HG02852 (cell line): ENCODE measurements around the gene TOR4A.
"Not testable (repeated sequence)": the region's sequence is repeated elsewhere in the genome, so short reads cannot be mapped to it uniquely, and the experiment has no call there.

Source experiments
- ATAC-seq: cut with Tn5 transposase; IDR thresholded peaks from one replicate; pipeline ENCODE4 v1.9.1; 2021; ENCODE audit warnings: mild to moderate bottlenecking, moderate library complexity; ENCODE audit not compliant: unreplicated experiment

The TOR4A gene

DNA sequence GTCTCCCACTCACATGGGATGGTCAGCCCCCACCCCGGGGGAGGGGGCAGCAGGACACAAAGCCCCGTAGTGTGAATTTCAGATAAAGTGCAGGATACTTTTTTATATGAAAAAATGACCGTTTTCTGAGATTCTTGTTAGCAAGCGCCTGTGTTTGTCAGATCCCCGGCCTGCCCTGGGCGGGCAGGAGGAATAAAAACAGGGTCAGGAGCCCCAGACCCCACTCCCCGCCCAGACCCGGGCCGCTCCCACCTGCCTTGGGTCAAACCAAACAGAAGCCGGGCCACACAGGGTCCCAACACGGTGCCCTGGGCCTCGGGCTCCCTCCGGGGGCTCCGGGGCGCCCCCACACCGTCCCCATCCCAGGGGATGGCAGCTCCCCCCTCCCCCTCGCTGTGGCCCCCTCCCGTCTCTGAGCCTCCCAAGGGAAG lies 38.1 kb downstream of the TOR4A start:
- ATAC-seq = no peak

- no peak for ATAC-seq
Measured at GRCh38 chr9:137316012-137316981, 38.8 kb downstream of the TOR4A start.

DNA sequence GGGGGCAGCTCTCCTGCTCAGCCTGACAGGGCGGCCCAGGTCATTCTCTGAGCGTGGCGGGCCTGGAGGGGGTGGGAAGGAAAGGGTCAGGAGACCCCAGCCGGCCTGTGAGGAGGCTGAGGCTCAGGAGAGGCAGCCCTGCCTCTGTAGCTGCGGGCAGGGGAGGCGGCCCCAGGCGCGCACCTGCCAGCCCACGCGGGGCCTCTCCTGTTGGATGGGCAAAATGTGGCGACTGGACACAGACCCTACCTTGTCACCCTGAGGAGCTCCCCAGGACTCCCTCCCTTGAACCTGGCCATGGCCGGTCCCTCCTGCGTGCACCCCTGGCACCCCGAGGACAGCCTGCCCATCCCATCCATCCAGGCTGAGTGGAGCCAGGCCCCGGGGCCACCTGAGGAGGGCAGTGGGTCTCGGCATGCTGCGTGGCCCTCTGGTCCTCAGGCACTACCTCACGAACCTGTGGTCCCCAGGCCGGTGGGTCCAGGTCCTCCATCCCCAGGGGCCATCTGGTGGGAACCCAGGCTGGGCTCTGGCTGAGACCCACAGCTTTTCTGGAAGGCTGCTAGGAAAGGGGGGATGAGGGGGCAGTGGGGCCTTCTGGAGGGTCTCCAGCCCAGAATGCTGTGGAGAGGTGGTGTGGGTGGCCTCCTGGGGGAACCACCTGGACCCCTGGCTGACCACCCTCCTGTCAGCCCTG lies 39.6 kb downstream of the TOR4A start:
- ATAC-seq = no peak

- no peak for ATAC-seq
Measured at GRCh38 chr9:137317718-137318511, 40.4 kb downstream of the TOR4A start.

DNA sequence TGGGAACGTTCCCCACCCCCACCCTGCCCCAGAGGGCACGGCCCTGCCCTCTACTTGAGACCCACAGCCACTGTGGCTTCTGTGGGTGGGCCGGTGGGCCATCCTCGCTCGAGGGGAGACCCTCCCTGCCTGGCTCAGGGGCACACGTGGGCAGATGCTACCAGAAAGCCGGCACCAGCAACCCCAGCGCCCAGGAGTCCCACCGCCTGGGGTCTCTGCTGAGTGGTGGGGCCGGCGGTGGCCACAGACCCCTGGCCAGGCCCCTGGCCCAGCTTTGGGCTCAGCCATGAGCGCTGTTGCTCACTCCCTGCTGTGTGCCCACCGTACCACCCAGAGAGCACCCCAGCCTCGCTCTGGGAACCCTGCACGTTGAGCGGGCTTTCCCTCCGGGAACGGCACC lies 41.1 kb downstream of the TOR4A start:
- no peak for ATAC-seq

DNA sequence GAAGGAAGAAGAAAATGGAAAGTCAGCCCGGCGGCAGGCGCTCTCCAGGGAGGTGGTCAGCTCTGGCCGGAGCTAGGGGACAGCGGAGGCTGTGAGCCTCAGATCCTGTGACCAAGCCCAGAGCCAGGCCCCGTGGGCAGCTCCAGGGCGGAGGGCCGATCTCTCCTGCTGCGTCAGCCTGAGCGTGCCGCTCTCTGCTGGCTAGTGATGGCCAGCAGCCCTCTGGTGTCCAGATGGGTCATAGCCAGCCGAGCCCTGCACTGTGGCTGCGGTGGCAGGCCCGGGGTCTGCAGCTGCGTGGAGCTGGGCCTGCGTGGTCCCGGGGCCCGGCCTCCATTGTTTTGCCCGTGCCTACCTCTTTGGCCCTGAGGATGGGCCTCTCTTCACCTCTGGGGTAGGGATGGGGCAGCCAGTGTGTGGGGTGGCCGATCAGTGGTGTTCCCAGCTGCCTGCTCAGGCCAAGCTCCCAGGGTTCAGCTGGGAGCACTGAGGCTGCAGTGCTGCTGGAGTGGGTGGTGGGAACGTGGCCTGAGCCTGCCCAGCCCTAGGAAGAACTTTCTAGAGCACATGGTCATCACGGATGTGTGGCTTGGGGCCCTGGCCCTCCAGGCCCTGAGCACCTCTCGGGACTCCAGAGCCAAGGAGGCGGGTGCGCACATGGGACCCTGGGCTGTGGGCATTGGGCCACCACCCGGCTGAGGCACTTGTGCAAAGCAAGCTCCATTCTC lies 41.6 kb downstream of the TOR4A start:
- ATAC-seq = no peak

GRCh38 chr9:137319739-137320551 lies 42.4 kb downstream of the TOR4A start:
- no peak for ATAC-seq

- ATAC-seq = no peak
Measured at GRCh38 chr9:137320555-137321384, 43.2 kb downstream of the TOR4A start.

GRCh38 chr9:137321726-137322361 lies 44.3 kb downstream of the TOR4A start:
- ATAC-seq = no peak

DNA sequence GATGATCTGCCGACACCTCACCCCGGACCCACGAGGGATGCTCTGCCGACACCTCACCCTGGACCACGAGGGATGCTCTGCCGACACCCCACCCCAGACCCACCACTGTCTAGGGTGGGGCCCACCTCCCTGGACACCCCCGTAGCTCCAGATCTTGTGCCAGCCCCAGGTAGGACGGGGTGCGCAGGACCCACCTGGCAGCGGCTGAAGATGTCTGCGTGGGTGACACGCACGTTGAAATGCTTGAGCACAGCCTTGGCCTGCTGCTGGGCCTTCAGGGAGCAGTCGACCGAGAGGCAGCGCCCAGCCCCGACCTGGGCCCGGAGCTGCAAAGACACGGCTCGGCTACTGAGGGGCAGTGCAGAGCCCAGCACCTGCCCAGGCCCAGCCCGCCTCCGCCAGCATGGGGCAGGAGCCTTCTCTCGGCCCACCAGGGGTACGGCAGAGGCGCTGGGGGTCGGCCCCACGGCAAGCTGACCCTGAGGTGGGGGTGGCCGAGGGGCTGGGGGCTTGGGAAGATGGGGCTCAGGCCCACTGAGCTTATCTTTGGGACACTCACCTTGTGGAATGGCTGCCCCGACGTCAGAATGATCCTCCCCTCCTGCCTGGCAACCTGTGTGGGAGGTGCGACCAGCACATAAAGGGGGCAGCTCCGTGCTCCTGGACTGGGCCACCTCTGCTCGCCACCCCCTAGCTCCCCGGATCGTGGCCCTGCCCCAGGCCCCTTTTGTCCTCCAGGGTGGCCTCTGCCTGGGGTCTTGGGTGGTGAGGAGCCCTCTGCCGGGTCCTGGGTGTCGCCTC lies 46.2 kb downstream of the TOR4A start:
- ATAC-seq = no peak

GRCh38 chr9:137325124-137325523 lies 47.6 kb downstream of the TOR4A start:
- ATAC-seq = no peak

- no peak for ATAC-seq
Measured at GRCh38 chr9:137325799-137326198, 48.3 kb downstream of the TOR4A start.

GRCh38 chr9:137326445-137327065 lies 49.0 kb downstream of the TOR4A start:
- ATAC-seq = no peak

DNA sequence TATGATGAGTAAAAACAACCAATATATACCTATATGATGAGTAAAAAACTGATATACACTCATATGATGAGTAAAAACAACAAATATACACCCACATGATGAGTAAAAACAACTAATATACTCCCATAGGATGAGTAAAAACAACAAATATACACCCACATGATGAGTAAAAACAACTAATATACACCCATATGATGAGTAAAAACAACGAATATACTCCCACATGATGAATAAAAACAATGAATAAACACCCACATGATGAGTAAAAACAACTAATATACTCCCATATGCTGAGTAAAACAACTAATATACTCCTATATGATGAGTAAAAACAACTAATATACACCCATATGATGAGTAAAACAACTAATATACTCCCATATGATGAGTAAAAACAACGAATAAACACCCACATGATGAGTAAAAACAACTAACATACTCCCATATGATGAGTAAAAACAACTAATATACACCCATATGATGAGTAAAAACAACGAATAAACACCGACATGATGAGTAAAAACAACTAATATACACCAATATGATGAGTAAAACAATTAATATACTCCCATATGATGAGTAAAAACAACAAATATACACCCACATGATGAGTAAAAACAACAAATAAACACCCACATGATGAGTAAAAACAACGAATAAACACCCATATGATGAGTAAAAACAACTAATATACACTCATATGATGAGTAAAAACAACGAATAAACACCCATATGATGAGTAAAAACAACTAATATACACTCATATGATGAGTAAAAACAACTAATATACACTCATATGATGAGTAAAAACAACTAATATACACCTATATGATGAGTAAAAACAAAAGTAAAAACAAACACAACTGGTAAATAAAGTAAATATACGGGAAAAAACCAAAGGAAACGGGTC lies 50.4 kb downstream of the TOR4A start:
- not testable (repeated sequence) for ATAC-seq

DNA sequence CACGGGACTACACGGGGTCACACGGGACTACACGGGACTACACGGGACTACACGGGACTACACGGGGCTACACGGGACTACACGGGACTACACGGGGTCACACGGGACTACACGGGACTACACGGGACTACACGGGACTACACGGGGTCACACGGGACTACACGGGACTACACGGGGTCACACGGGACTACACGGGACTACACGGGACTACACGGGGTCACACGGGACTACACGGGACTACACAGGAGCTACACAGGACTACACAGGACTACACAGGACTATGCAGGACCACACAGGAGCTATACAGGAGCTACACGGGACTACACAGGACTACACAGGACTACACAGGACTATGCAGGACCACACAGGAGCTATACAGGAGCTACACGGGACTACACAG lies 52.1 kb downstream of the TOR4A start:
- not testable (repeated sequence) for ATAC-seq

DNA sequence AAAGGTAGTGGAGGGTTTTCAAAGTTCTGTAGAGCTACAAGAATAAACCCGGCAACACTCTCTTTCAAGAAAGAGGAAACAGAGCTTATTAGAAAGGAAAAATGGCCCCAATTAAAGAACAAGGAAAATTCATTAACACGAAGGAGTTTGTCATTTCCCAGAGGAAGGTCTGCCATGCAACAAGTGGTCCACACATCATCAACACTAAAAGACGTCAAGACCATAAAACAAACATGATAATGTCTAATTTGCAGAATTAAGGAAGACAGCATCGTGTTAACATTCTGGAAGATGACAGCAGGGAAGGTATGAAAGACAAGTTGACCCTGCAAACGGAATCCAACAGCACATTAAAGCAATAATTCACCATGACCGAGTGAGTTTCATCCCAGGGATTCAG lies 53.2 kb downstream of the TOR4A start:
- no peak for ATAC-seq
